Mesendoderm (in vitro differentiated cells): Measurements from ENCODE around the gene ITPR3.

ENCODE experiments used
- DNase-seq: peaks from one replicate; pipeline ENCODE4 v3.0.0; 2013
- H2AK5ac ChIP-seq: 2 replicates; pipeline ENCODE4 v1.6.1; 2013; ENCODE audit warnings: low read length, inconsistent platforms
- H2BK120ac ChIP-seq: 2 replicates; pipeline ENCODE4 v1.6.1; 2013; ENCODE audit warnings: low read depth, mild to moderate bottlenecking, low read length, moderate library complexity, mixed read lengths
- H2BK15ac ChIP-seq: replicated peaks from 2 replicates; pipeline ENCODE4 v1.6.1; 2013; ENCODE audit warnings: low read depth, mild to moderate bottlenecking, moderate library complexity
- H2BK5ac ChIP-seq: 2 replicates; pipeline ENCODE4 v1.6.1; 2013; ENCODE audit warnings: low read length, inconsistent platforms
- H3K18ac ChIP-seq: 2 replicates; pipeline ENCODE4 v1.6.1; 2013; ENCODE audit warnings: mild to moderate bottlenecking, low read length, mixed read lengths
- H3K23ac ChIP-seq: one replicate; pipeline ENCODE4 v1.6.1; 2013; ENCODE audit warnings: low read length
- H3K27ac ChIP-seq: 2 replicates; pipeline ENCODE4 v1.5.1; 2013; ENCODE audit warnings: low read depth, mild to moderate bottlenecking, inconsistent platforms, low read length, moderate library complexity
- H3K27me3 ChIP-seq: 2 replicates; pipeline ENCODE4 v1.6.1; 2013; ENCODE audit warnings: low read length, control low read depth, mild to moderate bottlenecking, inconsistent platforms; ENCODE audit not compliant: insufficient read depth, poor library complexity
- H3K36me3 ChIP-seq: 2 replicates; pipeline ENCODE4 v1.6.1; 2013; ENCODE audit warnings: low read length, inconsistent platforms; ENCODE audit not compliant: control insufficient read depth, insufficient read depth
- H3K4ac ChIP-seq: one replicate; pipeline ENCODE4 v1.6.1; 2013; ENCODE audit warnings: low read depth, mild to moderate bottlenecking, low read length, moderate library complexity
- H3K4me1 ChIP-seq: 2 replicates; pipeline ENCODE4 v1.6.1; 2013; ENCODE audit warnings: low read depth, low read length, inconsistent platforms; ENCODE audit not compliant: control insufficient read depth
- H3K4me2 ChIP-seq: 2 replicates; pipeline ENCODE4 v1.6.1; 2013; ENCODE audit warnings: low read length
- H3K4me3 ChIP-seq: 2 replicates; pipeline ENCODE4 v1.5.1; 2013; ENCODE audit warnings: mild to moderate bottlenecking, low read length
- H3K56ac ChIP-seq: one replicate; pipeline ENCODE4 v1.6.1; 2013; ENCODE audit warnings: low read length
- H3K79me1 ChIP-seq: 2 replicates; pipeline ENCODE4 v1.6.1; 2013; ENCODE audit warnings: low read length, inconsistent platforms
- H3K79me2 ChIP-seq: 2 replicates; pipeline ENCODE4 v1.6.1; 2013; ENCODE audit warnings: mild to moderate bottlenecking, low read length; ENCODE audit not compliant: control insufficient read depth, insufficient read depth
- H3K9ac ChIP-seq: 2 replicates; pipeline ENCODE4 v1.6.1; 2013; ENCODE audit warnings: low read length, inconsistent platforms
- H4K5ac ChIP-seq: one replicate; pipeline ENCODE4 v1.6.1; 2013; ENCODE audit warnings: low read length
- H4K8ac ChIP-seq: one replicate; pipeline ENCODE4 v1.6.1; 2013; ENCODE audit warnings: low read depth, mild to moderate bottlenecking, control low read depth, low read length, moderate library complexity
- WGBS: extraction: QIAGEN DNeasy Blood & Tissue Kit; methylation state at CpG from one replicate; pipeline ENCODE4 v1.1.7; 2013; ENCODE audit warnings: low lambda C conversion rate, missing lambda C conversion rate; ENCODE audit not compliant: insufficient coverage; ENCODE audit errors: extremely low coverage; 5-methylcytosine and 5-hydroxymethylcytosine counted together

The ITPR3 gene

GRCh38 chr6:33732817-33733708, 111.9 kb downstream of the ITPR3 start:
- H4K8ac ChIP-seq, result no peak overlapping the region
- no peak overlapping the region for H3K4me2 ChIP-seq
- H2BK120ac ChIP-seq, result no peak overlapping the region
- H3K79me1 ChIP-seq, result no peaks in the 10 kb centered on the region
- no peak overlapping the region for H2BK15ac ChIP-seq
- no peak overlapping the region for H3K18ac ChIP-seq
- no peak overlapping the region for H2AK5ac ChIP-seq
- no peak overlapping the region for H4K5ac ChIP-seq
- H3K27me3 ChIP-seq, result no peaks in the 10 kb centered on the region
- no peak overlapping the region for H3K9ac ChIP-seq
- no peaks in the 10 kb centered on the region for H3K36me3 ChIP-seq
- H3K4me1 ChIP-seq, result no peaks in the 10 kb centered on the region
- H3K23ac ChIP-seq, result no peak overlapping the region
- H3K79me2 ChIP-seq, result no peaks in the 10 kb centered on the region
- H3K4ac ChIP-seq, result no peak overlapping the region
- no peak overlapping the region for H3K27ac ChIP-seq
- WGBS, result no CpG with 5 or more reads among the region's 13 CpGs
- H2BK5ac ChIP-seq, result no peak overlapping the region
- H3K56ac ChIP-seq, result no peak overlapping the region
- no peak overlapping the region for H3K4me3 ChIP-seq
- no peak for DNase-seq

DNA sequence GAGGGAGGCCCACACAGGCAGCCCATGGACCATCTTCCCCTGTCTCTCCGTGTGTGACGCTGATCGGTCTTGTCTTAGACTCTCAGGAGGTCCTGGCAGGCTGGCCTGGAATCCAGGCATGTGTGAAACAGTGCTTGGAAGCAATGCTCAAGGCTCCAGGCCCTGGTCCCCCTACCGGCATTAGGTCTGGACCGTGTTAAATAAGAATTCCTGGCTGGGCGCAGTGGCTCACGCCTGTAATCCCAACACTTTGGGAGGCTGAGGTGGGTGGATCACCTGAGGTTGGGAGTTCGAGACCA, 112.5 kb downstream of the ITPR3 start:
- H3K36me3 ChIP-seq, result no peaks in the 10 kb centered on the region
- no CpG with 5 or more reads among the region's 8 CpGs for WGBS
- no peak overlapping the region for H3K4me2 ChIP-seq
- H4K8ac ChIP-seq, result no peak overlapping the region
- no peak overlapping the region for H3K4me3 ChIP-seq
- no peak overlapping the region for H3K9ac ChIP-seq
- no peak for DNase-seq
- H3K79me1 ChIP-seq, result no peaks in the 10 kb centered on the region
- no peak overlapping the region for H3K18ac ChIP-seq
- no peaks in the 10 kb centered on the region for H3K79me2 ChIP-seq
- H2BK120ac ChIP-seq, result no peak overlapping the region
- no peak overlapping the region for H2BK5ac ChIP-seq
- H3K4me1 ChIP-seq, result no peaks in the 10 kb centered on the region
- H3K4ac ChIP-seq, result no peak overlapping the region
- H2BK15ac ChIP-seq, result no peak overlapping the region
- no peak overlapping the region for H3K23ac ChIP-seq
- H2AK5ac ChIP-seq, result no peak overlapping the region
- no peak overlapping the region for H4K5ac ChIP-seq
- H3K56ac ChIP-seq, result no peak overlapping the region
- no peak overlapping the region for H3K27ac ChIP-seq
- no peaks in the 10 kb centered on the region for H3K27me3 ChIP-seq

- Histone ChIP-seq H3K79me2 (no peaks in the 10 kb centered on the region), H3K23ac (no peak overlapping the region), H2BK5ac (no peak overlapping the region), H4K5ac (no peak overlapping the region), H3K4ac (no peak overlapping the region), H3K4me3 (no peak overlapping the region), H3K18ac (no peak overlapping the region), H2AK5ac (no peak overlapping the region), H3K27ac (no peak overlapping the region), H3K27me3 (no peaks in the 10 kb centered on the region), H3K36me3 (no peaks in the 10 kb centered on the region), H3K56ac (no peak overlapping the region), H3K9ac (no peak overlapping the region), H2BK120ac (no peak overlapping the region), H2BK15ac (no peak overlapping the region), H3K79me1 (no peaks in the 10 kb centered on the region), H3K4me2 (no peak overlapping the region), H3K4me1 (no peaks in the 10 kb centered on the region), H4K8ac (no peak overlapping the region)
- no peak for DNase-seq
- no CpG with 5 or more reads among the region's 18 CpGs for WGBS
Measured at GRCh38 chr6:33735216-33735615, 114.1 kb downstream of the ITPR3 start.

DNA sequence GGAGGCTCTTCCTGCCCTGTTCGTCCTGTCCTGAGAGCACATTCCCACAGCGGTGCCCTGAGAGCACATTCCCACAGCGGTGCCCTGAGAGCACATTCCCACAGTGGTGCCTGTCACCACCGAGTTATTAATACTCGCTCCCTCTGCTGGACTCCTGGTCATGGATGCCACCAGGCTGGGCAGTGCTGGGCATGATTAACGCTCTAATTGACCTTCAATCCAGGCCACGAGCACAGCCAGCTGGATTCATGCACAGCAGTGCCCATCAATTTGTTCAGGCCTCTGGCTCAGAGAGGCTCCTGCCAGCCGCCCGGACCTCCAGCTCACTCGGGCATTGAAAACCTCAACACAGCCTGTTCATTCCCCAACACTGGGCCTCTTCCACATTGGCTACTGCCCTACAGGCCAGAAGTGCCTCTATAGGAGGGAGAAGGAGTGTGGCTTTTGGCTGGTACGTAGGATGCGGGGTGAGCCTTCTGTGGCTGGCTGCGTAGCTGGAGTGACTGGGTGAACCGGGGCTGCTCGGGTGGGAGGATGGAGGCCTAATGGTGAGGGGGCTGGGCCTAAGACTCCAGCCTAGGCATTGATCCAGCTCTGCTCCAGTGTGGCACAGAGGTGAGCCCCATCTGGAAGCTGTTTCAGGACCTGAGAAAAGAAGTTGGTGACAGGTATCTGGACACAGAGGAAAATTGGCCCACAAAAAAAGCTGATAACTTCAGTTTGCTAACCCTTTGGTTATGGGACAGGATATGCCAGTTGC, 116.3 kb downstream of the ITPR3 start:
- H2AK5ac ChIP-seq, result no peak overlapping the region
- H3K56ac ChIP-seq, result peak overlapping the region; percentile 3
- no peak overlapping the region for H3K18ac ChIP-seq
- no peak overlapping the region for H3K9ac ChIP-seq
- DNase-seq, result no peak
- no CpG with 5 or more reads among the region's 15 CpGs for WGBS
- no peaks in the 10 kb centered on the region for H3K36me3 ChIP-seq
- no peak overlapping the region for H2BK15ac ChIP-seq
- H3K27ac ChIP-seq, result no peak overlapping the region
- no peaks in the 10 kb centered on the region for H3K79me1 ChIP-seq
- no peaks in the 10 kb centered on the region for H3K79me2 ChIP-seq
- no peak overlapping the region for H3K4ac ChIP-seq
- no peak overlapping the region for H4K5ac ChIP-seq
- H3K27me3 ChIP-seq, result no peaks in the 10 kb centered on the region
- H2BK120ac ChIP-seq, result no peak overlapping the region
- H2BK5ac ChIP-seq, result no peak overlapping the region
- H3K4me2 ChIP-seq, result no peak overlapping the region
- H3K4me1 ChIP-seq, result no peaks in the 10 kb centered on the region
- no peak overlapping the region for H3K4me3 ChIP-seq
- no peak overlapping the region for H3K23ac ChIP-seq
- no peak overlapping the region for H4K8ac ChIP-seq

- H3K79me1 ChIP-seq, result no peaks in the 10 kb centered on the region
- WGBS, result no CpG with 5 or more reads among the region's 9 CpGs
Measured at GRCh38 chr6:33738153-33738552, 117.0 kb downstream of the ITPR3 start.

More at GRCh38 chr6:33738153-33738552, 117.0 kb downstream of the ITPR3 start:
- Histone ChIP-seq H2BK120ac (no peak overlapping the region), H3K27me3 (no peaks in the 10 kb centered on the region), H3K4me3 (no peak overlapping the region), H3K23ac (no peak overlapping the region), H3K79me2 (no peaks in the 10 kb centered on the region), H2BK15ac (no peak overlapping the region), H2BK5ac (no peak overlapping the region), H3K27ac (no peak overlapping the region), H4K8ac (no peak overlapping the region), H4K5ac (no peak overlapping the region), H3K18ac (no peak overlapping the region), H3K4me1 (no peaks in the 10 kb centered on the region), H3K4me2 (no peak overlapping the region), H3K4ac (no peak overlapping the region), H3K9ac (no peak overlapping the region), H3K56ac (no peak overlapping the region), H3K36me3 (no peaks in the 10 kb centered on the region), H2AK5ac (no peak overlapping the region)
- no peak for DNase-seq
